CD4-positive, alpha-beta T cell treated with Interleukin-21 for 1 hour (primary cell): Measurements from ENCODE around the gene LONP2.
"Not testable (repeated sequence)": the region's sequence is repeated elsewhere in the genome, so short reads cannot be mapped to it uniquely, and the experiment has no call there.

Experiments
- DNase-seq: peaks from one replicate; pipeline ENCODE4 v3.0.0-alpha.2; 2020

LONP2 gene

GRCh38 chr16:48342591-48342990 lies 98.5 kb downstream of the LONP2 start:
- DNase-seq: no peak

DNA sequence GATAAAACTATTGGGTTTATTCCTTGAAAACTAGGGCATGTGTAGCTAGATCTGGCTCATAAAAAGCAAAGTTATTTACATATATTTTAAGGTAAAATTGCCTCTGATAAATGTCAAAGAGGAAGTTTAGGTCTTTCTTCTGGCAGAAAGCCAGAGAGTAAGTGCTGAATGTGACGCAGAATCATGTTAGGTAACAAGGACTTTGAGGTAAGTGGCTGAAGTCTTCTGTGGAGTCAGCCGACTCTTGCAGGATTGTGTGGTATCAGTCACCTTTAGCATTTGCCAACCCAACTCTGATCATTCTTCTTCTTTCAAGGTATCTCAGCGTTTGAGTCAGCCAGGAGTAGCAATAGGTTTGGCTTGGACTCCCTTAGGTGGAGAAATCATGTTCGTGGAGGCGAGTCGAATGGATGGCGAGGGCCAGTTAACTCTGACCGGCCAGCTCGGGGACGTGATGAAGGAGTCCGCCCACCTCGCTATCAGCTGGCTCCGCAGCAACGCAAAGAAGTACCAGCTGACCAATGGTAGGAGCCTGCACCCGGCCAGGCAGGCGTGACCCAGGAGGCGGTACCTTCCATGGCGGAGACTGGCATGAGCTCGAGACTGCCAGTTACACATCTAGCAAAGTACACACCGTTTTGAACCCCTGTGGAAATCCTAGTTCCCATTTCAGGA lies 103.2 kb downstream of the LONP2 start:
- no peak for DNase-seq

DNA sequence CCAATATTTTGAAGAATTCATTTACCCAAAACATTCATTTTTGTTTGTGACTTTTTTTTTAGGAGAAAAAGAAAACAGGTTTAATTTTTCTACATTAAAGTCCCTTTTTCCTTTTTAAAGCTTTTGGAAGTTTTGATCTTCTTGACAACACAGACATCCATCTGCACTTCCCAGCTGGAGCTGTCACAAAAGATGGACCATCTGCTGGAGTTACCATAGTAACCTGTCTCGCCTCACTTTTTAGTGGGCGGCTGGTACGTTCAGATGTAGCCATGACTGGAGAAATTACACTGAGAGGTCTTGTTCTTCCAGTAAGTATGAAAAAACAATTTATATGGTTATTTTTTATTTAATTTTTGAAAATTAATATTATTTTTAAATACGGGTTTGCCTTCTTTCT lies 103.9 kb downstream of the LONP2 start:
- no peak for DNase-seq

DNA sequence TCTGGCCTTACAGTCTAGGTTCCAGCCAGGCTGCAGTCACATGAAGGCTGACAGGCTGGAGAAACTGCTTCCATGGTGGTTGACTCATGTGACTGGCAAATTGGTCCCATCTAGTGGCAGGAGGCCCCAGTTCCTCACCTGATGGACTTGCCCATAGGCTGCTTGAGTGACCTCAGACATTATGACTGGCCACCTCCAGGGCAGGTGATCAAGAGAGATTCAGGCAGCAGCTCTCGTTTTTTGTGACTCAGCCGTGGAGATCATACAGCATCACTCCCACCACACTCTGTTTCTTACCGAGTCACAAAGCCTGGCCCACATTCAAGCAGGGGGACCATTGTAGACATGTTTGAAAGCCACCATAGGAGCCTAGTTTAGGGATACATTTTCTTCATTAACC lies 106.6 kb downstream of the LONP2 start:
- DNase-seq: no peak

DNA sequence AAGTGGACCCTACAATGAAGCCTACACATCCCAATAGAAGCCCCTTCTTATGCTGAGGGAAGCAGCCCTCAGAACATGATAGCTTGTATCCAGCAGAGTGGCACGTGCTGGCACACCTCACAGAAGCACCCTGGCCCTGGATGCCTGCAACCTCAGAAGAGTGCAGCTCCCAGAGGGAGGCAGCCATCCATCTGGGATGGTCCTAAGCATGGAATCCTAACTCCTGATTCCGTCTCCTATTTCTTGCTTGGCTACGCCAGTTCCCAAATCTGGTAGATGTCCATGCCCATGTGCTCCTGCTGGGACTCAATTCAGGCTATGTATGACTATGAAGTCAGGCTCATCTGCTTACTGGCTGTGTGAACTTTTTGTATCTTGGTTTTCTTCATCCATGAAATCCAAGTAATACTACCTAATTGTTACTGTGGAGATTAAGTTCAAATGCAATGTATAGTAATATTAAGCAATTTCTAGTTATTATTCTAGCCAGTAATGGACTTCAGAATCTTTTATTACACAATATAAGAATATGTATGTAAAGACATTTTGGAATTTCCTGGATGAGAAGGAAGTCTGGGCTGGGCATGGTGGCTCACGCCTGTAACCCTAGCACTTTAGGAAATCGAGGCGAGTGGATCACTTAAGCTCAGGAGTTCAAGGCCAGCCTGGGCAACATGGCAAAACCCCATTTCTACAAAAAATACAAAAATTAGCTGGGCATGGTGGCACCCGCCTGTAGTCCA lies 108.7 kb downstream of the LONP2 start:
- no peak for DNase-seq

DNA sequence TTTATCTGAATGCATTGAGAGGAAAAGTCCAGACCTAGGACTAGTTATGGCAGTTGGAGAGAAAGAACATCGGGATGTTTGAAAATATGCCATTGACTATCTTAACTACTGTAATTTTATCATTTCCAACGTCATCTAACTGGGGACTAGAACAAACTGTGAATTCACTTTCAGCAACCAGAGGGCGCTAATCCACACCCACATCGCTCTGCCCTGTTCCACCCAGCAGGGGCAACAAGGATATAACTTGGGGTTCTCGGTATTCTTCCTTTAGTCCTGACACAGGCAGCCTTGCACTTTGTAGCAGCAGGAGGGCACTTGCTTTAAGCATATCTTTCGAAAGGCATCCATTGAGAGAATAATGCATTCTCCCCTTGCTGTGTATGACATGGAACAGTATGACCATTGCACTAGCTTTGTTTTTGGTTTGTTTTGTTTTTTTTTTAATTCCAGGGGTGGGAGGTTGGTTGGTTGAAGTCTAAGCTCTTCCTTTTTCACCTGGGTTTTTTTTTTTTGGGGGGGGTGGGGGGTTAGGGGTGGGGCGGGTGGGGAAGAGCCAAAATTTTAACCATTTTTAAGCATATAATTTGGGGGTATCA lies 109.6 kb downstream of the LONP2 start:
- DNase-seq: peak; percentile 80

GRCh38 chr16:48354385-48354784 lies 110.3 kb downstream of the LONP2 start:
- not testable (repeated sequence) for DNase-seq

DNA sequence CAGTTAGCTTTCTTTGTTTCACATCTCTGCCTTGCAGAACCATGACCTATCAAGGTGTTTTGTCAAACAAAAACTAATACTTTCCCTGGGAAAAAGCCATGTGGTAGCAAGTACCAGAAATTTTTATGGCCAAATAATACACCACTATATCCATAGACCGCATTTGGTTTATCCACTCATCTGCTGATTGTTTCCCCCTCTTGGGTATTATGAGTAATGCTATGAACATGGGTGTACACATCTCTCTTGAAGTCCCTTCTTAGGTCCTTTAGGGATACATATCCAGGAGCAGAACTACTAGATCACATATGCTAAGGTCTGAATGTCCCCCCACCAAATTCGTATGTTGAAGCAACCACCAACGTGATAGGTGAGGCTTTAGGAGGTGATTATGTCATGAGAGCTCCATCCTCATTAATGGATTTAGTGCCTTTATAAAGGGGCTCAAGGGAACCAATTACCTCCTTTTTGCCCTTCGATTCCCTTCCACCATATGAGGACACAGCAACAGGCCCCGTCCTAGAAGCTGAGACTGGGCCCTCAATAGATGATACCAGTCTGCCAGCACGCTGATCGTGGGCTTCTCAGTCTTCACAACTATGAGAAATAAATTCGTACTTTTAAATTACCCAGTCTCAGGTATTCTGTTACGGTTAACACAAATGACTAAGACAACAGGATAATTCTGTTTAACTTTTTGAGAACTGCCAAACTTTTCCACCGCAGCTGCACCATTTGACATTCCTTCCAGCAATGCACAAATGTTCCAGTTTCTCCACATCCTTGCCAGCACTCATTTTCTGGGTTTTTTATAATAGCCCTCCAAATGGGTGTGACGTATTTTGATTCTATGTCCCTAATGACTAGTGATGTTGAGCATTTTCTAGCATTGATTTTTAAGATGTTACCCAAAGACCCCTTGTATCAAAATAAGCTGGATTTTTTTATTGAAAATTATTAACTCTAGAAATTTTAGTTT lies 111.1 kb downstream of the LONP2 start:
- no peak for DNase-seq

DNA sequence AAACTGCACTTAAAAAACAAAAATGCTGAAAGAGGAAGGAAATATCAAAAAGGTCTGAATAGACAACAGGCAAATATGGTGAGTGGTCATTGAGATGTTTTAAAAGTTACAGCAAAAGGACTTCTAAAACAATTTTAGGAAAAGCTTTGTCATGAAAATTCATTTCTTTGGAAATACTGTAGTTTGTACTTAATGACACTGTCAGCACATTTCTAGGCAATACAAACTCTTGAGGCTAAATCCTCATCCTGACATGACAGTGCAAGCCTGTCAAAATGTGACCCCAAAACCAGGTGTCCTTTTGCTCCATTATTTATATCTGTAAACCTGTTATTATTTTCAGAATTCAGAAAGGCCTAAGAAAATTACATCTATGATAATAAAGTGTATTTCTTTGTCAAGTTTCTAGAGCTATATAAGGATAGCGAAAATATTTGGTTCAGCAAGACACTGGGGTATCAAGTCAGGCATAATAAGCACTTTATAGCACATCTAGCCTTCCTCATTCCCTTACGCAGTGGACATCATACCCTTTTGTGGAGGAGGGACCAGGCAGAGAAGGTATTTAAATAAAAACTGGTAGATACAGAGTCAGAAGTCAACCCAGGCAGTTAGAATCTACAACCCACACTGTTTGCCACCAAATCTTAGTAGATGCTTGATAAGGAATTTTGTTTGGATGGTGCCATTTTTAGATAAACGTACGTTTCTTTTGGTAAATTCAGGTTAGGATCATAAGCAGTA lies 112.7 kb downstream of the LONP2 start:
- no peak for DNase-seq

- DNase-seq: no peak
Measured at GRCh38 chr16:48358419-48358818, 114.3 kb downstream of the LONP2 start.

- no peak for DNase-seq
Measured at GRCh38 chr16:48359983-48360382, 115.9 kb downstream of the LONP2 start.

DNA sequence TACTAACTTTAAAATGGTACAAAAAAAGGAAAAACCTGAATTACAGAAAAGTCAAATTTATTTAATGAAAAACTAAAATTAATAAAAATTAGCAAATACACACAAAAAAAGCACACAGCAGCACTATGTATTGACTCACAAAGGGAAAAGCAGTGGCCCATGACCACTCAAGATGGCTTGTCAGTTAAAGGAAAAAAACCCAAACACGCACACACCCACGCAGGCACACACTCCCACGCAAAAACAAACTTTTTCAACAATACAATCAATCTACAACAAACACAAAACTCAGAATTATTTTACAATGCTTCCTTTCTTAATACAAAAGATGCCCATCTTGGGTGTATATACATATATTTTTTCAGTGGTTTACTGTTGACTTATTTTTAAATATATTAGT lies 116.9 kb downstream of the LONP2 start:
- DNase-seq: no peak

DNA sequence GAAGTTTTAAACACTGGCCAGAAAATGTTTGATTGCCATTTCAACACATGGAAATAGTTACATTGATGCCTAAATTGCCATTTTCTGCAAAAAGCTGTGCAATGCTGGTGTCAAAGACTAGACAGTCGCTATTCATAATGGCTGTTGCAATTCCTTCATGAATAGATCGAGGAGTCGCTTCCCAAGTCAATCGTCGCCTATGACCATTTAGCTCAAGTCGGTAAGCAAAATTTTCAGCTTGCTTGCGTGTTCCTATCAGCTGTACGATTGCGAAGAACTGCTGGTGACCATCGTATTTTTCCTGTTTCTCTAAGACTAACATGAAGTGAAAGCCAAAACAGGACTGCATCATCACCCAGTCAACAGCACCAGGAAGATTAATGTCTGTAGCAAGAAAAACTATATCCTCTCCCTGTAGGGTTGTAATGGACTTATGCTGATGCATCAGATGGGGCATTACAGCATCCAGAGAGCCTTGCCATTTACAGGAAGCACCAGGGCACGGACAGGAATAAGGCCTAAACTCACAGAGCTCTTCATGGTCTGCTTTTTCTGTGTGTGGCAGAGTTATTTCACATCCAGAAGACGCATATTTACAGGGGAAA lies 117.5 kb downstream of the LONP2 start:
- no peak for DNase-seq

- DNase-seq: no peak
Measured at GRCh38 chr16:48365025-48365600, 121.0 kb downstream of the LONP2 start.

GRCh38 chr16:48365601-48366164 lies 121.6 kb downstream of the LONP2 start:
- DNase-seq: peak; percentile 78

GRCh38 chr16:48366165-48367093 lies 122.3 kb downstream of the LONP2 start:
- peak; percentile 70 for DNase-seq

DNA sequence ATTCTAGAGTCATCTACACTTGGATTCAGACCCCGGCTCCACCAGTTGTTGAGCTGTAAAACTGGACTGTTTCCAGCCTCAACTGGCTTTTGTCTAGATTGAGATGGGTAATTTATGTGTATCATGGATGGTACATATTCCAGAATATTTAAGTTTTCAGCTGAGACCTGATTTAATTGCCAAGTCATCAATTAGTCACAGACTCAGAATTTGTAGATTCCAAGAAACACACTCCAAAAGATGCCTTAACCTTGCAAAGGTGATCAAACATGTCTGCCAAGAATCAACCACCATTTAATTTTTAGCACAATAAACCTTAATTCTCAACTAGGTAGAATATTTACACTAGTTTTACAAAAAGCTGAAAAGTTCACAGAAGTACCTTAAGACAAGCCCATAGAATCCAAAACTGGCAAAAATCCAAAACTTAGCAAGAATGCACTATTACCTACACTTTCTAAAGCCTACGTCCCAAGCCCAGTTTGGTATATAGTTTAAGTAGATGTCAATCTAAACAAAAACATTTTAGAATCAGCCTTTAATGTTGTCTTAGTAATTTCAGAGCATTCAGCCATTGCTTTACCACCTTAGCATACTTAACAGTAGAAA lies 123.4 kb downstream of the LONP2 start:
- DNase-seq: no peak

- DNase-seq: no peak
Measured at GRCh38 chr16:48369765-48370164, 125.7 kb downstream of the LONP2 start.

DNA sequence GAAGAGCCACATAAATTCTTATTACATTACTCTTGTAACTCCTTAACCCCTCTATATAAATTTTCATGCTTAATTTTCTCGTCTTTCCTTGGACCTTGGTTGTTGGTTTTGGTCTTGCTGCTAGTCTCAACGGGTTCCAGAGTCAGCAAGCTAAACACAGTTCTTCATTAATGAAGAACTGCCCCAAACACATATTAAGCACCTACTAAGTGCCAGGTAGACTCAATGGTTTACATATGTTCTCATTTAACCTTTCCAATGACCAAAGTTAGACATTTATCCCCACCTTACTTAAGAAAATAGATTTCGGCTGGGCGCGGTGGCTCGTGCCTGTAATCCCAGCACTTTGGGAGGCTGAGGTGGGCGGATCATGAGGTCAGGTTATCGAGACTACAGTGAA lies 126.1 kb downstream of the LONP2 start:
- no peak for DNase-seq
